Choroid plexus epithelial cell (primary cell): ENCODE measurements around the gene APOA5.
A peak's percentile ranks its signal among the peaks of the same experiment; 100 is the strongest.

ENCODE experiments used
- DNase-seq: peaks from one replicate; pipeline ENCODE4 v3.0.0-alpha.2; 2010; ENCODE audit warnings: low read depth
- H3K4me3 ChIP-seq: 2 replicates; pipeline ENCODE4 v1.5.1; 2011; ENCODE audit warnings: low read depth, mild to moderate bottlenecking, control low read depth, low read length, moderate library complexity
- TF ChIP-seq, protein P1 (sequence below): conservative IDR thresholded peaks from 2 replicates; pipeline ENCODE4 v1.5.1; 2011; ENCODE audit warnings: low read depth, mild to moderate bottlenecking, control low read depth, inconsistent platforms, low read length, moderate library complexity

APOA5 gene

DNA sequence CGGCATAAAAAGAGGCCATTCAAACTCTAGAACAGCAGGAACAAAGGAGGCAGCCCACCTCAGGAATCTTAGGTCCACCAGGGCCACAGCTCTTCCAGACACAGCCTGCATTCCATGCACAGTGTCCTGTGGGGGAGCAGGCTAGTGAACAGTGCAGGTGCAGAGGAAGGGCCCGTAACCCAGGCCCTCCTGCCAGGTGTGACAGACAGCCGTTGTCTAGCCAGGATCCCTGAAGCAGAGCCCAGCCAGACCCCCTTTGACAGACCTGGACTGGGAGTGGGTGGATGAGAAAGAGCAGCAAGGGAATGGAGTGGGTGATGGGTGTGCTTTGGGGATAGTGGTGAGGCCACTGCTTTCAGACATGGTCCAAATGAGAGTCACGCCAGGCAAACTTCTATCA is 2.7 kb downstream of the APOA5 start:
- H3K4me3 ChIP-seq: no peak overlapping the region
- DNase-seq: no peak
- TF ChIP-seq, protein P1, sequence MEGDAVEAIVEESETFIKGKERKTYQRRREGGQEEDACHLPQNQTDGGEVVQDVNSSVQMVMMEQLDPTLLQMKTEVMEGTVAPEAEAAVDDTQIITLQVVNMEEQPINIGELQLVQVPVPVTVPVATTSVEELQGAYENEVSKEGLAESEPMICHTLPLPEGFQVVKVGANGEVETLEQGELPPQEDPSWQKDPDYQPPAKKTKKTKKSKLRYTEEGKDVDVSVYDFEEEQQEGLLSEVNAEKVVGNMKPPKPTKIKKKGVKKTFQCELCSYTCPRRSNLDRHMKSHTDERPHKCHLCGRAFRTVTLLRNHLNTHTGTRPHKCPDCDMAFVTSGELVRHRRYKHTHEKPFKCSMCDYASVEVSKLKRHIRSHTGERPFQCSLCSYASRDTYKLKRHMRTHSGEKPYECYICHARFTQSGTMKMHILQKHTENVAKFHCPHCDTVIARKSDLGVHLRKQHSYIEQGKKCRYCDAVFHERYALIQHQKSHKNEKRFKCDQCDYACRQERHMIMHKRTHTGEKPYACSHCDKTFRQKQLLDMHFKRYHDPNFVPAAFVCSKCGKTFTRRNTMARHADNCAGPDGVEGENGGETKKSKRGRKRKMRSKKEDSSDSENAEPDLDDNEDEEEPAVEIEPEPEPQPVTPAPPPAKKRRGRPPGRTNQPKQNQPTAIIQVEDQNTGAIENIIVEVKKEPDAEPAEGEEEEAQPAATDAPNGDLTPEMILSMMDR: no peak

DNA sequence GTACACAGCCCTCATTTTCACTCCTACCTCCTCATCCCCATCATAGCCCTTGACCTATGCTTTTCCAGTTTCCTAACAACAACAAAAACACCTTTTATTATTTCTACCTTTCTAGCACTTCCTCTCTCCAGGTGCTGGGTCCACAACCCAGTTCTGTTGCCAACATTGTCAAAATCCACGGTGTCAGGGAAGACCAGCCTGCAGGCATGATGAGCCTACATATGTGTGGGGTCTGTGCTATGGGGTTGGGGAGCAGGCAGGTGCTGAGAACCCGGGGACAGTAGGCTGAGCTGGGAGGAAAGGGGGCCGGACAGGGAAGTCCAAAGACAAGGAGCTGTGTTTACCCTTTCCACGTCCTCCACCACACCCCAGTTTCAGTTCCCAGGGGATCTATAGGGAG is 3.1 kb downstream of the APOA5 start:
- peak overlapping the region; percentile 82 for H3K4me3 ChIP-seq
- TF ChIP-seq, protein P1: no peak
- DNase-seq: no peak

DNA sequence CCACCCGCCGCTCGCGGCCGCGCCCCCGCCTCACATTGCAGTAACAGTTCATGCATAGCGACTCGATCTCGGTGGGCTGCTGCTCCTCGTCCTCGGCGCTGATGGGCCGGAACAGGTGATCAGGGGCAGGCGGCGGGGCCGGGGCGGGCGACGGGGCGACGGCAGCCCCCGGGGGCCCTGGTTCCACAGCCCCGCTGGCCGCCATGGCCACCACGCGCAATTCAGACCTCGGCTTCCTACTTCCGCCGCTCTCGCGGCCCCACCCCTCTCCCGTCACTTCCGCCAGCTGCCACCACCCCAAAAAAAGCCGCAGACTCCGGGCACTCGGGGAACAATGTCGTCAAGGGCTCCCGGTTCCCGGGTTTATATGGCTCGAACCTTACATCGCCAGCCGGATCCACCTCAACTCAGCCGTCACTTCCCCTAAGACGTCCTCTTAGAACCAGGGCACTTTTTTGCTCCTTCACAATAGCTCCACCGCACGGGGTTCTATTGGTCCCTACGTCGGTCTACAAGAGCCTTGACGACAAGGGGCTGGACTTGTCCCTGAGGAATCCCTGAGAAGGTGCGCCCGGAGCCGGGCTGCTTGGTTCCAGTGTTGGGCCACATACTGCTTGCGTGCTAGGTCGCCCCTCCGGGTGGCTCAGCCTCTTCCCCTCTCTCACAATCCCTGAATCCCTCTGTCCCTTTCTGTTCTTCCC is 3.7 kb downstream of the APOA5 start, which contains the start of gene ZPR1:
Gene ZPR1, minus strand, starts transcription at position 238 of the 701 bp plus-strand sequence. Its CDS starts 33 bp downstream, at position 205.
- TF ChIP-seq, protein P1: no peak
- peak; percentile 60 for DNase-seq
- peak within 1 kb of the TSS; percentile 82 for H3K4me3 ChIP-seq

DNA sequence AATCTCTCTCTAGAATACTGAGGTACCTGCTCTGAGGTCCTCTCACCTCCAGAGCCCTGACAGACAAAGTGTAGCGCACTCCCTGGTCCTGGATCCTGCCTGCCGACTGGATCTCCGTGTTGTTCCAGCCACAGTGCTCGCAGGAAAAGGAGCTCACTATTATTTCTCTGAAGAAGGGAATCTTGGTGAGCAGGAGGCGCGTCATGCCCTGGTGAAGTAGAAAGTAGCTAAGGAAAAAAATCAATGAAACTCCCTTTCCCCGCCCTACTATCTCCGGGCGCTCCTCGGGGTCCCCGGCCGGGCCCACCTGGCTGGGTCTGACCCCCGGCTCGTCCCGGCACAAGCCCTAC is 4.3 kb downstream of the APOA5 start:
- TF ChIP-seq, protein P1: no peak
- H3K4me3 ChIP-seq: peak overlapping the region; percentile 82
- DNase-seq: peak; percentile 10

DNA sequence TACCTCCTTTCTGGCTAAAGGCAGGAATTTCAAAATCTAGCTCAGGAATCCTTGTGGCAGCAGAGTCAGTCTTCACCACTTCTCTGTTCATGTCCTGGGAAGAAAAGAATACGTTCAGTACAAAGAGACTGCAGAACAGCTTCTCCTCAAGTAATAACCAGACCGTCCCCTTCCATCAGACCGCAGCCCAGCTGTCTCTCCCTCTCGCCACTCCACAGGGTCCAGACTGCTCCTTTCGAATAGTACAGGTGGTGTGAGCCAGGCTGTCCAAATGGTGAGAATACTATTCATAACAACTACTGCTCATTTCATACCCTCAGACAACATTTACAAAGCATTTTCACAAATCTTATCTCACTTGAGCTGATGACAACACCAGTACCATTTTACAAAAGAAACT is 4.7 kb downstream of the APOA5 start:
- H3K4me3 ChIP-seq: peak overlapping the region; percentile 82
- TF ChIP-seq, protein P1: no peak
- no peak for DNase-seq

DNA sequence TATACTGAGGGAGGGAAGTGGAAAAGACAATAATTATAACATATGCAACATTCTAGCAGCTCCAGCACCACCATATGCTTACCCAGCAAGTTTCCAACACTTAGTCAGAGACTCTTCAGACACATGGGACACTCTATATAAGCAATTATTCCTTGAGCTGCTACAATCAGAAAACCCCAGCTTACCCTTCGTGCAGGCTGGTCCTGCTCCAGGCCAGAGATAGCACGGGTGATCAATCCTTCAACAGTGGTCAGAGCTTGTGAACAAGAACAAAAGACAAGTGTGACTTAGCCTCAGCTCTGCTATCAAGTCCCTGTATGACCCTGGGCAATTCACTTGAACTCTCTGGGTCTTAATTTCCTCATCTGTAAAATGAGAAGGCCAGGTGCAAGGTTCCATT is 5.4 kb downstream of the APOA5 start:
- TF ChIP-seq, protein P1: no peak
- no peak for DNase-seq
- H3K4me3 ChIP-seq: no peak overlapping the region

DNA sequence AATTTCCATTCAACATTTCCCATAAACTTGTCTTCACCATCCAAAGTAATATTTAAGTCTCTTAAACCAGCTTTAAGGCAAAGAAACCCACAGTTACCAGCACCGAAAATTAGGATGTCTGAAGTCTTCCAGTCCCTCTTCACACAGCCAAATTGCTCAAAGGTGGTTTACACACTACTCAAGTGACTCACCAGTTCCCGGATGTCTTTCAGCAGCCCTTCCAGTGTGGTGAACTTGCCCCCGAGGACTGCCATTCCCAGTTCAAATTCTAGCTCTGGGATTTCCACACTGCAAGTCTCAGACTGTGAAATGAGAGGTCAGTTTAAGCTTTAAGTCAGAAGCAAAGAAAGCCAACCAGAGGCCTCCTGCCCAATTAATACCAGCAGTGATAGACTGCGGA is 9.0 kb downstream of the APOA5 start:
- no peak overlapping the region for H3K4me3 ChIP-seq
- DNase-seq: peak; percentile 46
- TF ChIP-seq, protein P1: no peak
